Measurements from ENCODE around the gene ZYG11A.

- TF ChIP-seq, protein P1, sequence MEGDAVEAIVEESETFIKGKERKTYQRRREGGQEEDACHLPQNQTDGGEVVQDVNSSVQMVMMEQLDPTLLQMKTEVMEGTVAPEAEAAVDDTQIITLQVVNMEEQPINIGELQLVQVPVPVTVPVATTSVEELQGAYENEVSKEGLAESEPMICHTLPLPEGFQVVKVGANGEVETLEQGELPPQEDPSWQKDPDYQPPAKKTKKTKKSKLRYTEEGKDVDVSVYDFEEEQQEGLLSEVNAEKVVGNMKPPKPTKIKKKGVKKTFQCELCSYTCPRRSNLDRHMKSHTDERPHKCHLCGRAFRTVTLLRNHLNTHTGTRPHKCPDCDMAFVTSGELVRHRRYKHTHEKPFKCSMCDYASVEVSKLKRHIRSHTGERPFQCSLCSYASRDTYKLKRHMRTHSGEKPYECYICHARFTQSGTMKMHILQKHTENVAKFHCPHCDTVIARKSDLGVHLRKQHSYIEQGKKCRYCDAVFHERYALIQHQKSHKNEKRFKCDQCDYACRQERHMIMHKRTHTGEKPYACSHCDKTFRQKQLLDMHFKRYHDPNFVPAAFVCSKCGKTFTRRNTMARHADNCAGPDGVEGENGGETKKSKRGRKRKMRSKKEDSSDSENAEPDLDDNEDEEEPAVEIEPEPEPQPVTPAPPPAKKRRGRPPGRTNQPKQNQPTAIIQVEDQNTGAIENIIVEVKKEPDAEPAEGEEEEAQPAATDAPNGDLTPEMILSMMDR (IDR thresholded peaks at IDR 0.05 in 4 of 5, conservative IDR thresholded peaks at IDR 0.05 in 1 of 5) = no peak
- no peak for TF ChIP-seq POLR2A (IDR thresholded peaks at IDR 0.05)
These were observed 44.2 kb upstream of the ZYG11A start for GRCh38 chr1:52798331-52798730.
